ENCODE data around the gene FREY1.

FREY1 gene

DNA sequence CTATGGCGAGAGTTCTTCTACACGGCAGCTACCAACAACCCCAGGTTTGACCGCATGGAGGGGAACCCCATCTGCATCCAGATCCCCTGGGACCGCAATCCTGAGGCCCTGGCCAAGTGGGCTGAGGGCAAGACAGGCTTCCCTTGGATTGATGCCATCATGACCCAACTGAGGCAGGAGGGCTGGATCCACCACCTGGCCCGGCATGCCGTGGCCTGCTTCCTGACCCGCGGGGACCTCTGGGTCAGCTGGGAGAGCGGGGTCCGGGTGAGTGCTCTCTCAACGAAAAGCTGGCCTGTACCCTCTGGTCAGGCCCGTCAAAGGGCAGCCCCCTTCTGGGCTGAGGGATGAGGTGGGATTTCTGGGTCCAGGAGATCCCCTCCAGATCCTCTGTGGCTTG, 37.5 kb downstream of the FREY1 start:
- TF ChIP-seq SIN3A (IDR thresholded peaks at IDR 0.05; ENCODE audit: borderline replicate concordance, insufficient read depth, low read length) = no peak
- no peak for TF ChIP-seq TAF1 (IDR thresholded peaks at IDR 0.05; ENCODE audit: borderline replicate concordance, insufficient read depth, low read length)
- no peak for TF ChIP-seq POLR2AphosphoS5 (IDR thresholded peaks at IDR 0.05; ENCODE audit: low read depth, low read length)

DNA sequence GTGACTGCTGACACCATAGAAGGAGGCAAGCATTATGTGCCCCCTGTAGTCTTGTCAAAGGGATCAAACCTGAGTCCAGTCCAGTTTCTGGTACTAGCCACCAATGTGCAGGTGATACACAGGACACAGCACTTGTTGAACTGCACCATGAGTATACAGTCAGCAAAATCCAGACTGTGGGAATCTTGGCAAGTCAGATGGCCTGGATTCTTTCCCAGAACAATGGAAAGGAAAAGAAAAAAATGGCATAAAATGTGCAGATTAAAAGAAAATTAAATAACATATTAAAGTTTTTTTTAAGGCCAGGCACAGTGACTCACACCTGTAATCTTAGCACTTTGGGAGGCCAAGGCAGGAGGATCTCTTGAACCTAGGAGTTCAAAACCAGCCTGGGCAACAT, 43.0 kb downstream of the FREY1 start:
- TF ChIP-seq SIN3A (IDR thresholded peaks at IDR 0.05; ENCODE audit: borderline replicate concordance, insufficient read depth, low read length) = no peak
- no peak for TF ChIP-seq FOXP2 (optimal IDR thresholded peaks at IDR 0.05; ENCODE audit: borderline replicate concordance, extremely low read depth, extremely low read length, insufficient read depth)
- TF ChIP-seq, protein P1, sequence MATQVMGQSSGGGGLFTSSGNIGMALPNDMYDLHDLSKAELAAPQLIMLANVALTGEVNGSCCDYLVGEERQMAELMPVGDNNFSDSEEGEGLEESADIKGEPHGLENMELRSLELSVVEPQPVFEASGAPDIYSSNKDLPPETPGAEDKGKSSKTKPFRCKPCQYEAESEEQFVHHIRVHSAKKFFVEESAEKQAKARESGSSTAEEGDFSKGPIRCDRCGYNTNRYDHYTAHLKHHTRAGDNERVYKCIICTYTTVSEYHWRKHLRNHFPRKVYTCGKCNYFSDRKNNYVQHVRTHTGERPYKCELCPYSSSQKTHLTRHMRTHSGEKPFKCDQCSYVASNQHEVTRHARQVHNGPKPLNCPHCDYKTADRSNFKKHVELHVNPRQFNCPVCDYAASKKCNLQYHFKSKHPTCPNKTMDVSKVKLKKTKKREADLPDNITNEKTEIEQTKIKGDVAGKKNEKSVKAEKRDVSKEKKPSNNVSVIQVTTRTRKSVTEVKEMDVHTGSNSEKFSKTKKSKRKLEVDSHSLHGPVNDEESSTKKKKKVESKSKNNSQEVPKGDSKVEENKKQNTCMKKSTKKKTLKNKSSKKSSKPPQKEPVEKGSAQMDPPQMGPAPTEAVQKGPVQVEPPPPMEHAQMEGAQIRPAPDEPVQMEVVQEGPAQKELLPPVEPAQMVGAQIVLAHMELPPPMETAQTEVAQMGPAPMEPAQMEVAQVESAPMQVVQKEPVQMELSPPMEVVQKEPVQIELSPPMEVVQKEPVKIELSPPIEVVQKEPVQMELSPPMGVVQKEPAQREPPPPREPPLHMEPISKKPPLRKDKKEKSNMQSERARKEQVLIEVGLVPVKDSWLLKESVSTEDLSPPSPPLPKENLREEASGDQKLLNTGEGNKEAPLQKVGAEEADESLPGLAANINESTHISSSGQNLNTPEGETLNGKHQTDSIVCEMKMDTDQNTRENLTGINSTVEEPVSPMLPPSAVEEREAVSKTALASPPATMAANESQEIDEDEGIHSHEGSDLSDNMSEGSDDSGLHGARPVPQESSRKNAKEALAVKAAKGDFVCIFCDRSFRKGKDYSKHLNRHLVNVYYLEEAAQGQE (IDR thresholded peaks at IDR 0.05; ENCODE audit: insufficient read depth in 1 of 2, low read depth in 2 of 2, low read length in 2 of 2) = no peak
- no peak for TF ChIP-seq POLR2AphosphoS5 (IDR thresholded peaks at IDR 0.05; ENCODE audit: low read depth, low read length)
- no peak for TF ChIP-seq TAF1 (IDR thresholded peaks at IDR 0.05; ENCODE audit: borderline replicate concordance, insufficient read depth, low read length)

DNA sequence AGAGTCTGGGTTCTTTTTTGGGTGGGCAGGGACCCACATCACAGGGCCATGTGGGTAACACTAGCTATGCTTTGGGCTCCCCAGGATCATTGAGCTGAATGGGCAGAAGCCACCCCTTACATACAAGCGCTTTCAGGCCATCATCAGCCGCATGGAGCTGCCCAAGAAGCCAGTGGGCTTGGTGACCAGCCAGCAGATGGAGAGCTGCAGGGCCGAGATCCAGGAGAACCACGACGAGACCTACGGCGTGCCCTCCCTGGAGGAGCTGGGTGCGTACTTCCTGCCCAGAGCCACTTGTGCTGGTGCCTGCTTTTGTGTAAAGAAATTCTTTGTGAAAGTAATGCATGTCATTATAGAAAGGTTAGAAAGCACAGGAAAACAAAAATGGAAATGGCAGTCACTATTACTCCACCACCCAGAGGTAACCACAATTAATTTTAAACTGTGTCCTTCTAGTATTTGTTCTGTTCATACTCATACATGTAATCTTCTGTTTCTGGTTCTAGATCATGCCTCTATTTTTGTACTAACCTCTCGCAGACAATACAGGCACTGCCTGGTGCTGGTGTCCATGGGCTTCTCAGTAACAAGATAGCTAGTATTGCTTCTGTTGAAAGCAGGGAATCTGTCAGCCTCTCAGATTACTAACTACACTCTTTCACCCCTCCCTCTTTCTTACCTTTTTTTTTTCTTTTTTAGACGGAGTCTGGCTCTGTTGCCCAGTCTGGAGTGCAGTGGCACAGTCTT, 46.1 kb downstream of the FREY1 start:
- TF ChIP-seq SIN3A (IDR thresholded peaks at IDR 0.05; ENCODE audit: borderline replicate concordance, insufficient read depth, low read length) = no peak
- TF ChIP-seq, protein P1 (IDR thresholded peaks at IDR 0.05; ENCODE audit: insufficient read depth in 1 of 2, low read depth in 2 of 2, low read length in 2 of 2) = no peak
- no peak for TF ChIP-seq POLR2AphosphoS5 (IDR thresholded peaks at IDR 0.05; ENCODE audit: low read depth, low read length)
- no peak for TF ChIP-seq TAF1 (IDR thresholded peaks at IDR 0.05; ENCODE audit: borderline replicate concordance, insufficient read depth, low read length)
- no peak for TF ChIP-seq FOXP2 (optimal IDR thresholded peaks at IDR 0.05; ENCODE audit: borderline replicate concordance, extremely low read depth, extremely low read length, insufficient read depth)

DNA sequence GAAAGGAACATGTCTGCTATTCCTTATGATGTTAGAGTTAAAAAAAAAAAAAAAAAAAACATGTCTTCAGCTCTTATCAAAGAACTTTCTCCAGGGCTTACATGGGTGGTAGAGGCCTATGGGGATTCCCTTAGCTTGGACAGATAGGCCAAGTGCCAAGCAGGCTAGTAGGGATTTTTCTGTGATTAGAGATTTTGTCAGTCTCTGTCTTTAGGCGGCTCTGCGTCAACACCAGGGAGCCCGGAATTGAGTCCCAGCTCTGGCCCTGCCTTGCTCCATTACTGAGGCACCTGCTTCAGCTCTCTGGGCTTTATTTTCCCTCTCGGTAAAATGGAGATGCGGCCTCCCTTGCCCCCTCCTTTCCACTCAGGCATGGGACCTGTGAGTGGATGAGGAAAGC, 46.7 kb downstream of the FREY1 start:
- TF ChIP-seq, protein P1 (IDR thresholded peaks at IDR 0.05; ENCODE audit: insufficient read depth in 1 of 2, low read depth in 2 of 2, low read length in 2 of 2) = no peak
- TF ChIP-seq FOXP2 (optimal IDR thresholded peaks at IDR 0.05; ENCODE audit: borderline replicate concordance, extremely low read depth, extremely low read length, insufficient read depth) (no peak), POLR2AphosphoS5 (IDR thresholded peaks at IDR 0.05; ENCODE audit: low read depth, low read length) (no peak), TAF1 (IDR thresholded peaks at IDR 0.05; ENCODE audit: borderline replicate concordance, insufficient read depth, low read length) (no peak), SIN3A (IDR thresholded peaks at IDR 0.05; ENCODE audit: borderline replicate concordance, insufficient read depth, low read length) (no peak)

DNA sequence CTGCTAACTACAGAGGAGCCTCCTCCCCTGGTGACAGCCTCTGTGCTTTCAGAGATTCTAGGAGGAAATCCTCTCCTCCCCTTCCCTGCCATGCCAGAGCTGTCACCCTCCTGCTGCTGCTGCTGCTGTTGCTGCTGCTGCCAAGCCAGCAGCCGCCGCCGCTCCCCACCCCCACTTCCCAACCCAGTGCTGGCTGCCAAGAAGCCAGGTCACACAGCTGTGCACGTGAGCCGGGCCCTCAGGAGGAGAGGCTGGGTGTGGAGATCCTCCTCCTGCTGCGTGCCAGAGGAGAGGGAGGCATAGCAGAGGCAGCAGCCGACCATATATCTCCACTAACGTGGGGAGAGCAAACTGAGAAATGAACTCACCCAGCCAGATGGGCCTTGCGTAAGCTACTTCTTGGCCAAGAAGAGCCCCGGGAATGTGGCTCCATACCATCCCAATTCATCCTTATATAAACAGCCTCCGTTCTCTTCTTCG, 47.4 kb downstream of the FREY1 start:
- TF ChIP-seq POLR2AphosphoS5 (IDR thresholded peaks at IDR 0.05; ENCODE audit: low read depth, low read length) (no peak), SIN3A (IDR thresholded peaks at IDR 0.05; ENCODE audit: borderline replicate concordance, insufficient read depth, low read length) (no peak), TAF1 (IDR thresholded peaks at IDR 0.05; ENCODE audit: borderline replicate concordance, insufficient read depth, low read length) (no peak), FOXP2 (optimal IDR thresholded peaks at IDR 0.05; ENCODE audit: borderline replicate concordance, extremely low read depth, extremely low read length, insufficient read depth) (peak; percentile 96)
- TF ChIP-seq, protein P1 (IDR thresholded peaks at IDR 0.05; ENCODE audit: insufficient read depth in 1 of 2, low read depth in 2 of 2, low read length in 2 of 2) = peak in 1 of 2 experiments; percentile 46; a peak in 1 of 4 replicates
